Fibroblast of the aortic adventitia (primary cell): ENCODE data around the gene HOMER3. TPM values are rescaled to one million over a fixed set of nuclear protein-coding genes. Genes with fewer than 3 reads are reported as not detected.

Source experiments
- DNase-seq: peaks from one replicate; pipeline ENCODE4 v3.0.0-alpha.2; 2010; ENCODE audit warnings: low read depth
- H3K4me3 ChIP-seq: 2 replicates; pipeline ENCODE4 v1.5.1; 2011; ENCODE audit warnings: low read depth, mild to moderate bottlenecking, control low read depth, low read length, moderate library complexity
- CTCF ChIP-seq: IDR thresholded peaks from 2 replicates; pipeline ENCODE4 v1.5.1; 2011; ENCODE audit warnings: mild to moderate bottlenecking, low read length, control low read depth, inconsistent platforms; ENCODE audit not compliant: insufficient read depth
- total RNA-seq: library from RNA; depleted of rRNA; stranded (reverse); fragments of >200 nt; gene quantifications from 2 replicates; pipeline ENCODE4 v1.2.3, GENCODE V29; 2012; ENCODE audit warnings: low replicate concordance

The HOMER3 gene
- total RNA-seq, 1 donor, result 68.7 TPM

GRCh38 chr19:18928018-18928805 is 12.8 kb downstream of the HOMER3 start:
- DNase-seq, result no peak
- no peak overlapping the region for H3K4me3 ChIP-seq
- TF ChIP-seq CTCF, result no peak

GRCh38 chr19:18924684-18925213 is 16.3 kb downstream of the HOMER3 start:
- no peak overlapping the region for H3K4me3 ChIP-seq
- TF ChIP-seq CTCF, result no peak
- DNase-seq, result no peak

GRCh38 chr19:18922228-18922985 is 18.6 kb downstream of the HOMER3 start:
- no peak overlapping the region for H3K4me3 ChIP-seq
- DNase-seq, result no peak
- no peak for TF ChIP-seq CTCF

- H3K4me3 ChIP-seq, result no peak overlapping the region
- TF ChIP-seq CTCF, result no peak
- DNase-seq, result no peak
Measured at GRCh38 chr19:18921593-18921992, 19.4 kb downstream of the HOMER3 start.

GRCh38 chr19:18920400-18920799 is 20.6 kb downstream of the HOMER3 start:
- H3K4me3 ChIP-seq, result peak overlapping the region; percentile 100
- DNase-seq, result no peak
- TF ChIP-seq CTCF, result no peak

- peak overlapping the region; percentile 100 for H3K4me3 ChIP-seq
- TF ChIP-seq CTCF, result no peak
- peak; percentile 30 for DNase-seq
Measured at GRCh38 chr19:18919900-18920214, 21.2 kb downstream of the HOMER3 start.
